Measurements from ENCODE around the gene ZMPSTE24.

ZMPSTE24 gene

DNA sequence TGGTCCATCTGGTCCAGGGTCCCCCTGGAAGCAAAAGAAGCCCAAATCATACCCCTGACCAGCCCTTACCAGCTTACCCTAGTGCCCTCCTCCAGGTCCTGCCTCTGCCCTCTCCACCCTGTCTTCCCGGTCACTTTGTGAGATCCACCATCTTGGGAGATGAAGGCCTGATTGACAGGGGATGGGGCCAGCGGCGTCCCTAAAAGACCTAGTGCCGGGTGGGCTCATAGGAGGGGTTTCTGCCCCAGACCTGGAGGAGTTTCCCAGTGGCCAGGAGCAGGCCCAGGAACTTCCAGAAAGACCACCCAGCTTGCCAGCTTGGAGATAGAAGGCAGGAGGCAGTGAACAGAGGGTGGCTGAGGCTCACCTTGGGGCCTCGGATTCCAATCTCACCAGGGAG is 53.7 kb downstream of the ZMPSTE24 start:
- no peak overlapping the region for H3K27ac ChIP-seq
- no peak for DNase-seq
- peaks cover 13% of the 10 kb centered on the region for H3K27me3 ChIP-seq (ENCODE audit: insufficient read depth, low read depth, severe bottlenecking)
- TF ChIP-seq, protein P1, sequence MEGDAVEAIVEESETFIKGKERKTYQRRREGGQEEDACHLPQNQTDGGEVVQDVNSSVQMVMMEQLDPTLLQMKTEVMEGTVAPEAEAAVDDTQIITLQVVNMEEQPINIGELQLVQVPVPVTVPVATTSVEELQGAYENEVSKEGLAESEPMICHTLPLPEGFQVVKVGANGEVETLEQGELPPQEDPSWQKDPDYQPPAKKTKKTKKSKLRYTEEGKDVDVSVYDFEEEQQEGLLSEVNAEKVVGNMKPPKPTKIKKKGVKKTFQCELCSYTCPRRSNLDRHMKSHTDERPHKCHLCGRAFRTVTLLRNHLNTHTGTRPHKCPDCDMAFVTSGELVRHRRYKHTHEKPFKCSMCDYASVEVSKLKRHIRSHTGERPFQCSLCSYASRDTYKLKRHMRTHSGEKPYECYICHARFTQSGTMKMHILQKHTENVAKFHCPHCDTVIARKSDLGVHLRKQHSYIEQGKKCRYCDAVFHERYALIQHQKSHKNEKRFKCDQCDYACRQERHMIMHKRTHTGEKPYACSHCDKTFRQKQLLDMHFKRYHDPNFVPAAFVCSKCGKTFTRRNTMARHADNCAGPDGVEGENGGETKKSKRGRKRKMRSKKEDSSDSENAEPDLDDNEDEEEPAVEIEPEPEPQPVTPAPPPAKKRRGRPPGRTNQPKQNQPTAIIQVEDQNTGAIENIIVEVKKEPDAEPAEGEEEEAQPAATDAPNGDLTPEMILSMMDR (IDR thresholded peaks at IDR 0.05; ENCODE audit: low read depth, low read length), result no peak
- H3K4me3 ChIP-seq (ENCODE audit: low read depth, low read length), result no peak overlapping the region
- no peaks in the 10 kb centered on the region for H3K36me3 ChIP-seq
- no peaks in the 10 kb centered on the region for H3K9me3 ChIP-seq (ENCODE audit: severe bottlenecking)

- TF ChIP-seq, protein P1 (IDR thresholded peaks at IDR 0.05; ENCODE audit: low read depth, low read length), result no peak
- Histone ChIP-seq H3K4me3 (ENCODE audit: low read depth, low read length) (no peak overlapping the region), H3K27ac (no peak overlapping the region), H3K27me3 (ENCODE audit: insufficient read depth, low read depth, severe bottlenecking) (peaks cover 21% of the 10 kb centered on the region), H3K9me3 (ENCODE audit: severe bottlenecking) (no peaks in the 10 kb centered on the region), H3K36me3 (no peaks in the 10 kb centered on the region)
- no peak for DNase-seq
Measured at GRCh38 chr1:40312238-40313205, 54.5 kb downstream of the ZMPSTE24 start.

DNA sequence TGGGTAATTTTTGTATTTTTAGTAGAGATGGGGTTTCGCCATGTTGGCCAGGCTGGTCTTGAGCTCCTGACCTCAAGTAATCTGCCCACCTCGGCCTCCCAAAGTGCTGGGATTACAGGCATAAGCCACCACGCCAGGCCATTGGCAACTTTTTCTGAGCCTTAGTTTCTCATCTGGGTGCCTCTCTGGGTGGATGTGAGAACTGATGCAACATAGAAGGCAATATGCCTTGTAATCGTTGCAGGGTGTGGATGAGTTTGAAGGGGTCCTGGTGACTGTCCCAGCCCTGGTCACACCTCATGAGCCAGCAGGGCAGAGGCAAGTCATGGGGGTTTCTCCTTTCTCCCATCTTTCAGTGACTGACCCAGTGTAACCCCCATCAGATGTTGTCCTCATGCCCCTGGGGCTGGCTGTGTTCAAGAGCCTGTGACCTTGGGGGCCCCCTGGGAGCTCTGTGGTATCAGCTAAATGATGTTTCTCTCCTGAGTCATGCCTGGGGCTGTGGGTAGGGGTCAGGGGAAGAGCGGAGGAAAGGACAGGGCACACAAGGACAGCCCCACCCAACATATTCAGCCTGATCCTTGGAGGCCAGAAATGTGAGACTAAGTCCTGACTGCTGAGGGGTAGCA is 55.4 kb downstream of the ZMPSTE24 start:
- TF ChIP-seq, protein P1 (IDR thresholded peaks at IDR 0.05; ENCODE audit: low read depth, low read length), result no peak
- DNase-seq, result no peak
- Histone ChIP-seq H3K36me3 (no peaks in the 10 kb centered on the region), H3K27me3 (ENCODE audit: insufficient read depth, low read depth, severe bottlenecking) (peaks cover 25% of the 10 kb centered on the region), H3K27ac (no peak overlapping the region), H3K9me3 (ENCODE audit: severe bottlenecking) (no peaks in the 10 kb centered on the region), H3K4me3 (ENCODE audit: low read depth, low read length) (no peak overlapping the region)

GRCh38 chr1:40313958-40314720 is 56.1 kb downstream of the ZMPSTE24 start:
- no peak for DNase-seq
- Histone ChIP-seq H3K27me3 (ENCODE audit: insufficient read depth, low read depth, severe bottlenecking) (peaks cover 25% of the 10 kb centered on the region), H3K9me3 (ENCODE audit: severe bottlenecking) (no peaks in the 10 kb centered on the region), H3K4me3 (ENCODE audit: low read depth, low read length) (no peak overlapping the region), H3K36me3 (no peaks in the 10 kb centered on the region), H3K27ac (no peak overlapping the region)
- TF ChIP-seq, protein P1 (IDR thresholded peaks at IDR 0.05; ENCODE audit: low read depth, low read length), result no peak

- Histone ChIP-seq H3K4me3 (ENCODE audit: low read depth, low read length) (no peak overlapping the region), H3K36me3 (no peaks in the 10 kb centered on the region), H3K27ac (peak overlapping the region; percentile 48; the same call in 1 of the 2 replicates), H3K9me3 (ENCODE audit: severe bottlenecking) (no peaks in the 10 kb centered on the region), H3K27me3 (ENCODE audit: insufficient read depth, low read depth, severe bottlenecking) (peaks cover 25% of the 10 kb centered on the region)
- TF ChIP-seq, protein P1 (IDR thresholded peaks at IDR 0.05; ENCODE audit: low read depth, low read length), result no peak
- no peak for DNase-seq
Measured at GRCh38 chr1:40314721-40315238, 56.7 kb downstream of the ZMPSTE24 start.

Data from WERI-Rb-1 (cell line).